NCI-H2171 treated with DMSO at 0.1 percent for 48 hours (cell line): Measurements from ENCODE around the gene ESYT3.

Experiments used
- DNase-seq: peaks from one replicate; lab custom pipeline; 2025; lab: John Stamatoyannopoulos, UW

Gene ESYT3

GRCh38 chr3:138434276-138434874, at the start of gene ESYT3:
Gene ESYT3, plus strand, starts transcription at chr3:138434616. Its CDS starts 183 bp downstream, at chr3:138434799.
- DNase-seq: peak; percentile 77

- DNase-seq: no peak
Observed at GRCh38 chr3:138384976-138385375, 49.4 kb upstream of the ESYT3 start.

- no peak for DNase-seq
Observed at GRCh38 chr3:138389144-138389601, 45.2 kb upstream of the ESYT3 start.

- DNase-seq: no peak
Observed at GRCh38 chr3:138389841-138390581, 44.4 kb upstream of the ESYT3 start.

DNA sequence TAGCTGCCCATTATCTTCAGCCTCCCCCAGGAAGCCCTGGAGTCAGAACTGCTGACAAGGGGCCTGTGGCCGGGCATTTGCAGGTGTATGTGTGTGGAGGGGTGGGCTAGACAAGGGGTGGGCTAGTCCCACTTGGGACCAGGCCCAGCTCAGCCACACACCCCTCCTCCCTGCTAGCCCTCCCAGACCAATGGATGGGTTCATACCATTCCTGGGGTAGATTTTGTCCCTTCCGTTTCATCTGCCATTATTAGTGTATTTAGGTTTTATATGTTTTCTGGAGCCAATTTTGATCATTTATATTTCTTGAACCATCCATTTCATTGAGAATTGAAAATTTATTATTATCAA, 43.9 kb upstream of the ESYT3 start:
- no peak for DNase-seq

GRCh38 chr3:138394156-138394555, 40.3 kb upstream of the ESYT3 start:
- no peak for DNase-seq

GRCh38 chr3:138394686-138395085, 39.7 kb upstream of the ESYT3 start:
- no peak for DNase-seq

DNA sequence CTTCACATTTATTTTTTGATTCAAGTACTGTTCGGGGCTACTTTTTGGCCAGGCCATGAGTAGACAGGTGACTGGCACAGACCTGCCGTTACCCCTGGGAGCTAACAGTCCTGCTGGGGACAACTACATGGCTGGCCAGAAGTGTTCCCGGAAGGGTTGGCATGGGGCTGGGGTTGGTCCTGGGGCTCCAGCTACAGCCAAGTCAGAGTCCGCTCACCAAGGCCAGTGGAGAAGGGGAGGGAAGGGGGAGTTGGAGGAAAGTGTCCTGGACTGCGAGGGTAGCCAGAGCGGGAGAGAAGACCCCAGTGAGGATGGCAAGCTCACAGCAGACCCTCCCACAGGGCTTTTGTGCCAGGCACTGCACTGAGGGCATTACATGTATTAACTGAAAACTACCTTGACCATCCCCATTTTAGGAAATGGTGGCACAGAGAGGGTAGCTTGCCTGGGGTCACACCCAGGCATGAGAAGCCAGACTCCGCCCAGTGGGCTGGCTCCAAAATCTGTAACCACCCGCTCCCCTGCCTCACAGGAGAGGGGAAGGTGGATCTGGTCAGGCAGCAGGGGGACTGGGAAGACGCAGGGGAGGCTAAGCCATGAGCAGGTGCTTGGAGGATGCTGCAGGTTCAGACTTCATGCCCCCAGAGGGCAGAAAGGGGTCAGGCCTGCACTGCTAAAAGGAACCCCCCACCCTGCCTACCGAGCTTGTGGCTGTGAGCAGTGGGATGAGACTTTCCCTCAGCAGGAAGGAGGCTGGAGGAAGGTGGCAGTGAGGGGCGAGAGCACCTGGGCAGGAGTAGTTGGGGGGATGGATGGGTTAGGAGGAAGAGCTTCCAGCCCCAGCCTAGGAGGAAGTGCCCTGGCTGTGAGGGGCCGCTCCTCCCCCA, 38.3 kb upstream of the ESYT3 start:
- no peak for DNase-seq

- no peak for DNase-seq
Observed at GRCh38 chr3:138396752-138397410, 37.5 kb upstream of the ESYT3 start.

- no peak for DNase-seq
Observed at GRCh38 chr3:138397983-138398382, 36.4 kb upstream of the ESYT3 start.

GRCh38 chr3:138398791-138399575, 35.4 kb upstream of the ESYT3 start:
- DNase-seq: no peak

GRCh38 chr3:138399766-138400165, 34.6 kb upstream of the ESYT3 start:
- DNase-seq: no peak

- no peak for DNase-seq
Observed at GRCh38 chr3:138400651-138401070, 33.8 kb upstream of the ESYT3 start.

DNA sequence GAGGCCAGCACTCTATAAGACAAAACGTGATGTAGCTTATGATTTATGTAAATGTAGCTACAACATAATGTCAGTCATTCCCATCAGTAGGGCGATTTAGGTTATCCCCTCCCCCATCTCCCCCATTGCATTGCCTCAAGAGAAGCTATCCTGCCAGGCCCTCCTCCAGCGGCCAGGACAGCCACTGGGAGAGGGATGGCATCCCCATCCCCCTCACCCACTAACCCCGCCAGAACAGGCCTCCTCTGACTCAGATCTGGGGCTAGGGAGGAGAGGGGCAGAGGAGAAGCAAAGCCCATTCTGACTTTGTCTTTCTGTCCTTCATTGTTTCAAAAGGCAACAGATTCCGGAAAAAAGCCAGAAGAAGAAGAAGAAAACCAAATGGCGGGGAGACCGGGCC, 32.6 kb upstream of the ESYT3 start:
- no peak for DNase-seq

DNA sequence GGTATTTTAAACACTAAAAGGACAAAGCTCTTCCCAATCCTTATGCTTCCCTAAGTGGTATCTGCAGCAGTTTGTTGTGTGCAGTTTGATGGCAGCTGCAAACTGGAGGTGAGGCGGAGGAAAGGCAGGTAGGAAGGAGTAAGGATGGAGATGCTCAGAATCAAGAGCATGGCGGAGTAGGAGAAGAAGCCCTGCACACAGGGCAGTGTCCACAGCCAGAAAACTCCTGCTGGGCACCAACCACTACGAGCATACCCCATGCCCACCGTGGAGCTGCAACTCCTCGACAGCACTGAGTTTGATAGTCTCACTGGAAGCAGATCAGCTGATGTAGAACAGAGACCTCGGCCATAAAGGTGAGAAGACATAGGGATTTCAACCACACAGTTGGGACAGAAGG, 30.3 kb upstream of the ESYT3 start:
- no peak for DNase-seq

GRCh38 chr3:138405001-138405400, 29.4 kb upstream of the ESYT3 start:
- DNase-seq: no peak

DNA sequence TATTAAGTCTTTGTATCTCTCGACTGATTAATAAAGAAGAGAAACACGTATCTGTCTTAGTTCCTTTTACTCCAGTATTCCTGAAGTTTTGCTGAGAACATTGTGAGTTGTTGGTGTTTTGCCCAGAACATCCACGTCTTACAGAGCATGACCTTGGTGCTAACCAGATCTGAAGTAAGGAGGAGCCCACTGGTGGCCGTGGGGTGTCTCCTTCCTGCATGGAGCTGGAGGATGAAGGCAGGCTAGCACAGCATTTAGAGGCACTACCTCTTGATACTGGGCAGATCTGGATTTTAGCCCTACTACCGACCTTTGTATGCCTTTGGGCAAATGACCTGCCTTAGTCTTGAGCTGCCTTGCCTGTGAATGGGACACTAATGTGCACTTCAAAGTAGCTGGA, 28.9 kb upstream of the ESYT3 start:
- no peak for DNase-seq

DNA sequence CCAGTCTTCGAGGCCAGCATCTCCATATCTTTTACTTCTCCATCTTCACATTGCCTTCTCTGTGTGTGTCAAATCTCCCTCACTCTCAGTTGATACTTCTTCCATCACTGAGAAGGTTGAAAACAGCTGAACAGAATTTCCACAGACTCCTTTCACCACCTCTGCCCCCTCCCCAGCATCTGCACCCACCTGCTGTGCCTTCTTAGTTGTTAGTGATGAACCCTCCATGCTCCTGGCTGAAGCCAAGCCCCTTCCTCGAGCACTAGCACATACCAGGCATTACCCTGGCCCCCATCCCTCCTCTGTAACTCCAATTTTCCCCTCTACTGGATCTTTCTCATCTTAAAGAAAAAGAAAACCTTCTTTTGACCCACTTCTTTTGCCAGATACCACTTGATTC, 27.8 kb upstream of the ESYT3 start:
- DNase-seq: no peak

- DNase-seq: no peak
Observed at GRCh38 chr3:138407236-138407907, 27.0 kb upstream of the ESYT3 start.

- no peak for DNase-seq
Observed at GRCh38 chr3:138408751-138409570, 25.5 kb upstream of the ESYT3 start.
